PC-9 (cell line): ENCODE measurements around the gene DIDO1. TPM values are rescaled to one million over a fixed set of nuclear protein-coding genes. Genes with fewer than 3 reads are reported as not detected.
A peak's percentile ranks its signal among the peaks of the same experiment; 100 is the strongest.

Source experiments
- BruUV-seq: library from RNA; stranded (reverse); fragments of 400-500 nt; replicated peaks from 2 replicates; lab custom pipeline; 2021; lab: Mats Ljungman, UMichigan
- CTCF ChIA-PET: fragments of 300-600 bp; sonication (Branson Sonifier 250); formaldehyde crosslinking; loops from one replicate; lab custom pipeline; 2022; ENCODE audit warnings: antibody characterized with exemption; lab: Charles Lee
- POLR2A ChIA-PET: fragments of 300-600 bp; sonication (Branson Sonifier 250); formaldehyde crosslinking; loops from one replicate; lab custom pipeline; 2022; ENCODE audit warnings: antibody characterized with exemption; ENCODE audit not compliant: unreplicated experiment; lab: Charles Lee
- DNase-seq, 2 experiments: peaks; one replicate each; pipeline versions ENCODE4 v3.0.0 to v3.0.0-alpha.2; 2015 to 2022; ENCODE audit warnings: mixed read lengths in 1 of 2
- H2AFZ ChIP-seq: fragments of 200-600 bp; sonication (generic); 2 replicates; pipeline ENCODE4 v1.8.1; 2017; ENCODE audit warnings: antibody characterized with exemption
- H3F3A ChIP-seq: fragments of 200-600 bp; sonication (generic); 2 replicates; pipeline ENCODE4 v1.8.1; 2017; ENCODE audit warnings: antibody characterized with exemption, mild to moderate bottlenecking, low read depth; ENCODE audit not compliant: insufficient read depth
- H3K27ac ChIP-seq: fragments of 200-600 bp; sonication (generic); 2 replicates; pipeline ENCODE4 v1.6.1; 2016; ENCODE audit warnings: mixed run types
- H3K27me3 ChIP-seq: fragments of 200-600 bp; sonication (generic); 2 replicates; pipeline ENCODE4 v1.6.1; 2016; ENCODE audit warnings: low read depth, mixed run types; ENCODE audit not compliant: insufficient read depth
- H3K36me3 ChIP-seq: fragments of 200-600 bp; sonication (generic); 2 replicates; pipeline ENCODE4 v1.6.1; 2016; ENCODE audit warnings: low read depth, mixed run types
- H3K4me1 ChIP-seq: fragments of 200-600 bp; sonication (generic); replicated peaks from 2 replicates; pipeline ENCODE4 v1.6.1; 2016; ENCODE audit warnings: mixed run types; ENCODE audit not compliant: insufficient read depth
- H3K4me2 ChIP-seq: fragments of 200-600 bp; sonication (generic); 2 replicates; pipeline ENCODE4 v1.6.1; 2017; ENCODE audit warnings: mixed run types
- H3K4me3 ChIP-seq: fragments of 200-600 bp; sonication (generic); 2 replicates; pipeline ENCODE4 v1.6.1; 2016; ENCODE audit warnings: mixed run types
- H3K79me2 ChIP-seq: fragments of 200-600 bp; sonication (generic); 2 replicates; pipeline ENCODE4 v1.6.1; 2017; ENCODE audit warnings: low read depth, mixed run types
- H3K9me2 ChIP-seq: fragments of 200-600 bp; sonication (generic); 2 replicates; pipeline ENCODE4 v1.8.1; 2017; ENCODE audit warnings: mild to moderate bottlenecking; ENCODE audit not compliant: insufficient read depth
- H3K9me3 ChIP-seq: fragments of 200-600 bp; sonication (generic); 2 replicates; pipeline ENCODE4 v1.8.1; 2016; ENCODE audit warnings: low read depth; ENCODE audit not compliant: insufficient read depth
- H4K20me1 ChIP-seq: fragments of 200-600 bp; sonication (generic); 2 replicates; pipeline ENCODE4 v1.8.1; 2017; ENCODE audit not compliant: insufficient read depth
- EZH2 ChIP-seq: fragments of 200-600 bp; sonication (generic); IDR thresholded peaks from 2 replicates; pipeline ENCODE4 v1.8.0; 2017; ENCODE audit warnings: antibody characterized with exemption, low read depth
- intact Hi-C: fragments of 100-400 bp; cut with micrococcal nuclease; formaldehyde crosslinking; loops from one replicate; pipeline ENCODE4 v1.10.0; 2022; ENCODE audit not compliant: unreplicated experiment
- total RNA-seq: library from RNA; stranded (reverse); gene quantifications from 2 replicates; pipeline ENCODE4 v1.2.3, GENCODE V29; 2021
- TF ChIP-seq, protein P1 (sequence below): fragments of 200-600 bp; sonication (generic); conservative IDR thresholded peaks from 2 replicates; pipeline ENCODE4 v1.6.1; 2017; ENCODE audit warnings: mixed run types, antibody characterized with exemption, mild to moderate bottlenecking, moderate library complexity

Gene DIDO1
- total RNA-seq, 1 experiment from 2014 or later: 61.4 TPM

DNA sequence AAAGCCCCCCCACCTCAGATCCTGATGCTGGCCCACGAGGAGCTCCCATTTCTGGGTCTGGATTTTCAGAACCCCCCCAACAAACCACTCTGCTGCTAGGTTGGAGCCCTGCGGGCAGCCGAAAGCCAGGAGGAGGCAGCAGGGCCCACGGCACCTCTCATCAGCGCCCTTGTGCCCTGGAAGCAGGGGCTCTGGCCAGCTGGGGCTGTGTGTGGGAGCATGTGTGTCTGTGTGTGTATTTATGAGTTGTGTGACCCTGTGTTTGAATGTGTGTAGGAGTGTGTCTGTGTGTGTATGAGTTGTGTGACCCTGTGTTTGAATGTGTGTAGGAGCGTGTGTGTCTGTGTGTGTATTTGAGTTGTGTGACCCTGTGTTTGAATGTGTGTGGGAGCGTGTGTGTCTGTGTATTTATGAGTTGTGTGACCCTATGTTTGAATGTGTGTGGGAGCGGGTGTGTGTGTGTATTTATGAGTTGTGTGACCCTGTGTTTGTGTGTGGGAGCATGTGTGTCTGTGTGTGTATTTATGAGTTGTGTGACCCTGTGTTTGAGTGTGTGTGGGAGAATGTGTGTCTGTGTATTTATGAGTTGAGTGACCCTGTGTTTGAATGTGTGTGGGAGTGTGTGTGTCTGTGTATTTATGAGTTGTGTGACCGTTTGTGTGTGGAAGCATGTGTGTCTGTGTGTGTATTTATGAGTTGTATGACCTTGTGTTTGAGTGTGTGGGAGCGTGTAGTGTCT, 45.1 kb upstream of the DIDO1 start:
- POLR2A ChIA-PET: no interaction called here
- H3K9me3 ChIP-seq: no peaks in the 10 kb centered on the region
- no peak overlapping the region for H3K4me2 ChIP-seq

DNA sequence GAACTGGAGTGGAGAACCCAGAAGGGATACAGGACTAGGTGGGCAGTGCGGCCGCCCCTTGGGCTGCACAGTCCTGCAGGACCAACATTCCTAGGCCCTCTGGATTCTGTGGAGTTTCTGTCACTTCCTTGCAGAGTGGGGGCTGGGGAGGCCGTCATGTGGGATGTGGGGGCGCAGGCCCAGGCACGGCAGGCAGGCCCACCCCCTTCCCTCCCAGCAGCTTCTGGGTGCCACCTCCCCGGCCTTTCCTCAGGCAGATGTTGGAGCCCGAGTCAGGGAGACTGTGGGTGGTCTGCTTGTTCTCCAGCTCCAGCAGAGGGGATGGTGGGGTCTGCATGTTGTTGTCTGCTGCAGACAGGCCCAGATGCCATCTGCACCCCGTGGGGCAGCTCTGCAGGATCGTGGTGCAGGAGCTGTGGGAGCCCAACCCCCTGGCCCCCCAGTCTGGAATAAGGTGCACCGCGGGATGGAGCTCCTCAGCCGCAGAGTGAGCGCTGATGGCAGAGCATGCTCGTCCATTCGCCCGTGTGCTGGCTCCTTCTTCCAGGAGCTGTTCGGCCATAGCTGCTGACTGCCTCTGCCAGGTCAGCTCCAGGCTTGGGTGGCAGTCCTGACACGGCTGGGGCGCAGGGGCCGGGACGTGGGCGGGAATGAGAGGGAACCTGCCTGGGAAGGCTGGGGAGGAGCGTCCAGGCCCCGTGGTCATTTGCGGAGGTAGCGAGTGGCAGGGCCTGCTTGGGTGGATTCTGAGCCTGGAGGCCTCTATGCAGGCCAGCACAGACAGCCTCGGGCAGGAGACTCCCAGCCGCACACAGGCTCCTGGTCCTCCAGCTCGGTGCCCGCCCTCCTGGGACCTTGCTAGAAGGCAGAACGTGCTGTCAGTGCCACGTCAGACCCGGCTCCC, 44.3 kb upstream of the DIDO1 start:
- Histone ChIP-seq H3K4me2 (no peak overlapping the region), H3K27ac (no peak overlapping the region), H3K36me3 (no peaks in the 10 kb centered on the region), H3K9me2 (no peaks in the 10 kb centered on the region), H3K79me2 (no peaks in the 10 kb centered on the region), H3K27me3 (peaks cover 93% of the 10 kb centered on the region), H3K9me3 (no peaks in the 10 kb centered on the region), H2AFZ (no peak overlapping the region), H3K4me1 (0 out of 2 replicates have a peak, but pooled peaks cover 3% of the 10 kb centered on the region), H4K20me1 (peaks cover 1% of the 10 kb centered on the region; the same call in 1 of the 2 replicates), H3K4me3 (no peak overlapping the region), H3F3A (no peaks in the 10 kb centered on the region)
- DNase-seq: peak in 1 of 2 experiments; percentile 32
- TF ChIP-seq, protein P1, sequence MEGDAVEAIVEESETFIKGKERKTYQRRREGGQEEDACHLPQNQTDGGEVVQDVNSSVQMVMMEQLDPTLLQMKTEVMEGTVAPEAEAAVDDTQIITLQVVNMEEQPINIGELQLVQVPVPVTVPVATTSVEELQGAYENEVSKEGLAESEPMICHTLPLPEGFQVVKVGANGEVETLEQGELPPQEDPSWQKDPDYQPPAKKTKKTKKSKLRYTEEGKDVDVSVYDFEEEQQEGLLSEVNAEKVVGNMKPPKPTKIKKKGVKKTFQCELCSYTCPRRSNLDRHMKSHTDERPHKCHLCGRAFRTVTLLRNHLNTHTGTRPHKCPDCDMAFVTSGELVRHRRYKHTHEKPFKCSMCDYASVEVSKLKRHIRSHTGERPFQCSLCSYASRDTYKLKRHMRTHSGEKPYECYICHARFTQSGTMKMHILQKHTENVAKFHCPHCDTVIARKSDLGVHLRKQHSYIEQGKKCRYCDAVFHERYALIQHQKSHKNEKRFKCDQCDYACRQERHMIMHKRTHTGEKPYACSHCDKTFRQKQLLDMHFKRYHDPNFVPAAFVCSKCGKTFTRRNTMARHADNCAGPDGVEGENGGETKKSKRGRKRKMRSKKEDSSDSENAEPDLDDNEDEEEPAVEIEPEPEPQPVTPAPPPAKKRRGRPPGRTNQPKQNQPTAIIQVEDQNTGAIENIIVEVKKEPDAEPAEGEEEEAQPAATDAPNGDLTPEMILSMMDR: no peak
- TF ChIP-seq EZH2: no peak
- ChIA-PET CTCF (no interaction called here), POLR2A (interaction anchor here (0.7 kb wide), 1 partner anchor 714 kb away, joined by 6 read pairs; no protein-coding TSS in a partner anchor)
- intact Hi-C loops: no loop called here
- no TSS peak for BruUV-seq

More for the DNA sequence above, 45.1 kb upstream of the DIDO1 start:
- H3K36me3 ChIP-seq: no peaks in the 10 kb centered on the region
- H3K79me2 ChIP-seq: no peaks in the 10 kb centered on the region
- BruUV-seq: no TSS peak
- peaks cover 95% of the 10 kb centered on the region for H3K27me3 ChIP-seq
- H3K4me3 ChIP-seq: no peak overlapping the region
- H3F3A ChIP-seq: no peaks in the 10 kb centered on the region
- intact Hi-C loops: no loop called here
- no peak overlapping the region for H3K27ac ChIP-seq
- no peaks in the 10 kb centered on the region; the same call in 1 of the 2 replicates for H4K20me1 ChIP-seq
- no peak overlapping the region for H2AFZ ChIP-seq
- DNase-seq: no peak
- CTCF ChIA-PET: no interaction called here
- no peaks in the 10 kb centered on the region for H3K9me2 ChIP-seq
- no peak for TF ChIP-seq EZH2
- TF ChIP-seq, protein P1: no peak
- 0 out of 2 replicates have a peak, but pooled peaks cover 3% of the 10 kb centered on the region for H3K4me1 ChIP-seq

DNA sequence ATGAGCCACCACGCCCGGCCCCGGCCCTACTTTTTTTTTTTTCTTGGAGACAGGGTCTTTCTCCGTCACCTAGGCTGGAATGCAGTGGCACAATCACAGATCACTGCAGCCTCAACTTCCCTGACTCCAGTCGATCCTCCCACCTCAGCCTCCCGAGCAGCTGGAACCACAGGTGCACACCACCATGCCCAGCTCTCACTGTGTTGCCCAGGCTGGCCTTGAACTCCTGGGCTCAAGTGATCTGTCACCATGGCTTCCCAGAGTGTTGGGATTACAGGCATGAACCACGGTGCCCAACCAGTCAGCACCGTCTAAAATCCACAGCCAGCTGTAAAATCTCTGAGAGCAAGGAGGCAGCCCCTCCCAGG, 43.6 kb upstream of the DIDO1 start:
- CTCF ChIA-PET: no interaction called here
- Histone ChIP-seq H3K9me3 (no peaks in the 10 kb centered on the region), H3K4me3 (no peak overlapping the region), H3K27me3 (peaks cover 93% of the 10 kb centered on the region), H3K9me2 (no peaks in the 10 kb centered on the region), H3K4me2 (no peak overlapping the region), H2AFZ (no peak overlapping the region), H3K79me2 (no peaks in the 10 kb centered on the region), H3K4me1 (0 out of 2 replicates have a peak, but pooled peaks cover 3% of the 10 kb centered on the region), H4K20me1 (peaks cover 5% of the 10 kb centered on the region), H3K27ac (no peak overlapping the region), H3F3A (no peaks in the 10 kb centered on the region), H3K36me3 (no peaks in the 10 kb centered on the region)
- no peak for DNase-seq
- POLR2A ChIA-PET: no interaction called here
- intact Hi-C loops: no loop called here
- BruUV-seq: no TSS peak
- TF ChIP-seq, protein P1: no peak
- no peak for TF ChIP-seq EZH2
